RCC 7860 (cell line): ENCODE results near the gene SLITRK1.

Experiments
- DNase-seq: peaks from one replicate; pipeline ENCODE4 v3.0.0-alpha.2; 2015; ENCODE audit warnings: low spot score
- FAIRE-seq: peaks from 2 replicates; lab custom pipeline; 2012; peaks lifted over from hg19 to GRCh38; lab: Jason Lieb, UNC

The SLITRK1 gene

DNA sequence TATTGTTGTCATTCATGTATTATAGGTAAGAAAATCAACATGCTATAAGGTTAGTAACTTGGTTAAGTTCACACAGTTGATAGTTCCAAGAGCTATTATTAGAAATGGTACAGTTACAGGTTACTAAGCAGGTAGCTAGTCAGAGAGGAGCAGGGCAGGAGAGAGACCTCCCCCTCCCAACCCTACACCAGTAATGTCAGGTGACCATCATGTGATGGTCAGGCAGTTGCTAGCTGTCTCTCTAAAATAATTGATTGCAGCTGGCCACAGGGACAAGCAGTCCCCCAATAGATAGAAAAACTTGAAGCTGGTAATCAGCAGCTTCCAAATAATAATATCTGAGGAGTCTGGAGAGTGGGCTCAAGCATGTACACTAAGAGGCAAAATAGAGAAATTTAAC lies 14.6 kb downstream of the SLITRK1 start:
- DNase-seq (no peak), FAIRE-seq (no peak)

DNA sequence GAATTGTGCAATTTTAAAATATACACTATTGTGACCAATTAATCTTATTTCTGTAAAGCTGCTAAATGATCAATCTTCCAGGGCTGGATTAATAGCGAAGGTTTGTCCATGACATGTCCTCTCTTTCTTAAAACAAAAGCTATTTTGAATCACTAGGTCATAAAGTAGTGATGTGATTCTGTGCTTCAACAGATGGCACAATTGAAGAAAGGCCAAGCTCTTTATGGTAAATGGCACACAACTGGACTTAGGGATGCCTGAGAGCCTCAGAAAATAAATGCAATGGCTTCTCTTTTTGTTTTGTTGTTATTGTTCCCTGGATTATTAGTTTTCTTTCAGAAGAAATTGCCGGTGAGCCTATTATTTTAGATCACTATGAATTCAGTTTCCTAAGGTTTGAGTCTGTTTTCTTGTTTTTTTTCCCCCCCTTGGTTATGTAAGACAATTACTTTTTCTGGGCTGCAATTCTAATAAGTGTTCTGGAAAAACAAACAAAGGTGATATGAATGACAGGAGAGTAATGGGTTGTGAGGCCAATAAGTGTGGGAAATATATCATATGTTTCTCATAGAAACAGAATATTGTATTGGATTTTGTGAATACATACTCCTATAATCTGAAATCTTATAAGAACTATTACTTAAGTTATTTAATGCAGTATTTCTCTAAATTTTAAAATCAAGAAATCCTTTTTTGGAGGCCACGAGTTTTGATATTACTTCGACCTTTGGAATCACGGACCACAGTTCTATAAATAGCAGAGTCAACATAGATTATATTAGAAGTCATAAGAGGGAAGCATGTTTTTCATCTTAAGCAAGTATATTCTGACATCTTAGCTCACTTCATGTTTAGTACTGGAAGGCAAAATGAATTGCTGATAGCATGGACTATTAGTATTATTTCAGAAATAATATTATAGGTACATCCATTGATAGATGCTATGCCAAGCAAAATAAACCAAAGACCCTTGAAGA lies 16.8 kb downstream of the SLITRK1 start:
- DNase-seq = no peak
- FAIRE-seq = no peak

GRCh38 chr13:83853771-83854170 lies 28.5 kb downstream of the SLITRK1 start:
- FAIRE-seq (no peak), DNase-seq (no peak)

DNA sequence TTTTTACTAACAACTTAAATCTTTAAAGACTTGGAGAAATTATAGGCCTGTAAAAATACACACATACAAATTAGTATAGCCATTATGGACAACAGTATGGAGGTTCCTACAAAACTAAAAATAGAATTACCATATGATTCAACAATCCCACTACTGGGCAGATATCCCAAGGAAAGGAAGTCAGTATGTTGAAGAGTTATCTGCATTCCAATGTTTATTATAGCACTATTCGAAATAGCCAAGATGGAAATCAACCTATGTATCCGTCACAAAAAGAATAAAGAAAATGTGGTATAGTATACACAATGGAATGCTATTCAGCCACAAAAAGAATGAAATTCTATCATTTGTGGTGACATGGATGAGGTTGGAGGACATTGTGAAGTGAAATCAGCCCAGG lies 37.2 kb downstream of the SLITRK1 start:
- DNase-seq (no peak), FAIRE-seq (no peak)

DNA sequence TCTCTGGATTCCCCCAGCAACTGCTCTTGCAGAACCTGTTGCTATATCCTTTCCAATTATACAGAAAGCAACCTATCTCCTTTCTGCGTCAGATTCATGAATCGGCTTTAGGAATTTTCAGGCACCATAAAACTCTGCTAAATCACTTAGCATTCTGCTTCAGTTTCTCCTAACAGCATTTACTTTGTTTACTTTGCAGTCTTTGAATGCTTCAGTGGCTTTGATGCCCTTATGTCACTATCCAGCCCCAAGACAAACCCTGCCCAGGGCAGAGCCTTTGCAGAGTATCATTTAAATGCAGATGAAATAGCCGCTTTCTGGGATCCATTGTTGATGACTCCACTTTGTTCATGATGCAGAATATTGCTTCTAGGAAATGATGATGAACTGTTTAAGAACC lies 43.1 kb downstream of the SLITRK1 start:
- FAIRE-seq (no peak), DNase-seq (no peak)

- FAIRE-seq (no peak), DNase-seq (no peak)
Measured at GRCh38 chr13:83831796-83832195, 50.5 kb downstream of the SLITRK1 start.

DNA sequence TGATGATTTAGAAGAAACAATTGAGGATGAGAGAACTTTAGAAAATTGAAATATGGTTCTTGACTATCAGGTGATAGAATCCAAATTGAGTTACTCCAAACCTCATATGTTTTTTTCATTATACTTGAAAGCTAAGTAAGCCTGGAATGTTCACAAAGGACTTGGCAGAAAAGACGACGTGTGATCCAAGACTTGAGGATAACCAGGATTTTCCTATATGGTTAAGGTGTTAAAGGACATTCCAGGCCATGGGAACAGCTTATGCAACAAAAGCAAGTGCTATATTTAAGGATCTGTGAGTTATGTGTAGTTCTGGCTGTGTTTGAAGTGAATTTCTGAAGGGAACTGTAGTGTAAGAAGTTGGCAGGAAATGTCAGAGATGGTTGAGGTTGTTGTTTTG lies 52.5 kb downstream of the SLITRK1 start:
- DNase-seq = no peak
- FAIRE-seq = no peak

DNA sequence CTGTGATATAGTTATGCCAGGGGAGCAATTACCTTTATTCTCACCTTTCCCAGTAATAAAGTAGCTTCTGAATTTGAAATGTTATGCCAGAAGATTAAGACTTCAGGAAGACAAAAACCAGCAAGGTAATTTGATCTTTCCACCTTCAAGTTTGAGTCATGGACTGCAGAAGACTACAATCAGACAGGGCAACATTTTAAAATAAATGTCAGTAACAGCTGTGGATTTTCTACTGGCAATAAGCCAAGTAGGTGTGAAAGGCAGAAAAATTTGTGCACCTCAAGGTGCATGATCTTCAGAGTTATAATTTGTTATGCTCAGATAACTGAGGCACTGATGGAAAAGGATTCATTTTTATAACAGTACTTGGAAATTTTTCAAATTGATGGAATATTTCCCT lies 54.9 kb downstream of the SLITRK1 start:
- no peak for DNase-seq
- no peak for FAIRE-seq
